Upper lobe of right lung (tissue), 1 donor: ENCODE data around the gene MYBPH. TPM values are rescaled to one million over a fixed set of nuclear protein-coding genes. Genes with fewer than 3 reads are reported as not detected.

Experiments
- ATAC-seq: fragments of 200-7000 bp; cut with Tn5 transposase; one replicate; pipeline ENCODE4 v1.9.1; 2020; ENCODE audit warnings: mild to moderate bottlenecking, moderate library complexity
- DNase-seq: peaks from one replicate; pipeline ENCODE4 v3.0.0-alpha.2; 2020
- H3K27ac ChIP-seq: fragments of 200-600 bp; one replicate; pipeline ENCODE4 v1.8.0; 2022
- H3K27me3 ChIP-seq: fragments of 200-600 bp; one replicate; pipeline ENCODE4 v1.8.0; 2022; ENCODE audit warnings: mild to moderate bottlenecking
- H3K36me3 ChIP-seq: fragments of 200-600 bp; one replicate; pipeline ENCODE4 v1.8.0; 2022
- H3K4me1 ChIP-seq: fragments of 200-600 bp; one replicate; pipeline ENCODE4 v1.8.0; 2022
- H3K4me3 ChIP-seq: fragments of 200-600 bp; one replicate; pipeline ENCODE4 v1.8.0; 2022; ENCODE audit warnings: mild to moderate bottlenecking
- H3K9me3 ChIP-seq: fragments of 200-600 bp; one replicate; pipeline ENCODE4 v1.8.0; 2022
- CTCF ChIP-seq: fragments of 200-600 bp; IDR thresholded peaks from one replicate; pipeline ENCODE4 v1.8.0; 2022; ENCODE audit warnings: antibody characterized with exemption
- intact Hi-C: fragments of 100-400 bp; cut with DNase I; formaldehyde crosslinking; loops from one replicate; pipeline ENCODE4 v1.11.0; 2022
- total RNA-seq: library from RNA; stranded (reverse); fragmentation: NEBNext Ultra II Directional; extraction: Animal tissue kit (Norgen Biotek cat#: 25700); gene quantifications from one replicate; pipeline ENCODE4 v1.2.1, GENCODE V29; 2021
- donor health status: DM: no; HTN: yes; CAD: no; lungs with severe emphysema.

Gene MYBPH
- total RNA-seq, 1 donor from 2014 or later: not detected

DNA sequence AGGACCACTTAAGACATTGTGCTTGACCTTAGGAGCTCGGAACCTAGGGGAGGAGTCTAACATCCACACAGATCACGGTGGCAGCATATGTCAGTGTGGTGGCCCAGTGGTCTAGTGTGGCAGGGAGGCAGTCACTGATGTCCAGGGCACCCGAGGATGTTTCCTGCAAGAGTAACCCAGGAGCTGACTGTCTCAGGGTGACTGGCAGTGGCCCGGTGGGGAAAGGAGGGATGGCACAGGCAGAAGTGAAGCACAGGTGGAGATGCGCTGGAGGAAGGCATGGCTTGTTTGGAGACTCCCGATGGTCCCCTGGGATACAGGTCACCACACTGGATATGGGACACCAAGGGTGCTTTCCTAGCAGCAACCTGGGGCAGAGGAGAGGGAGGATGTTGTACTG is 37.5 kb upstream of the MYBPH start:
- Histone ChIP-seq H3K27me3 (no peaks in the 10 kb centered on the region), H3K9me3 (no peaks in the 10 kb centered on the region), H3K4me3 (no peak overlapping the region), H3K4me1 (peaks cover 9% of the 10 kb centered on the region), H3K27ac (no peak overlapping the region), H3K36me3 (no peaks in the 10 kb centered on the region)
- ATAC-seq (no peak), DNase-seq (no peak)
- TF ChIP-seq CTCF: no peak
- intact Hi-C loops: no loop called here

GRCh38 chr1:203211812-203212211 is 36.2 kb upstream of the MYBPH start:
- Histone ChIP-seq H3K4me3 (no peak overlapping the region), H3K9me3 (no peaks in the 10 kb centered on the region), H3K36me3 (no peaks in the 10 kb centered on the region), H3K27ac (no peak overlapping the region), H3K27me3 (no peaks in the 10 kb centered on the region), H3K4me1 (peaks cover 9% of the 10 kb centered on the region)
- ATAC-seq (no peak), DNase-seq (no peak)
- no peak for TF ChIP-seq CTCF
- intact Hi-C loops: no loop called here

- intact Hi-C loops: no loop called here
- Histone ChIP-seq H3K36me3 (no peaks in the 10 kb centered on the region), H3K4me1 (peaks cover 5% of the 10 kb centered on the region), H3K4me3 (no peak overlapping the region), H3K27ac (no peak overlapping the region), H3K9me3 (no peaks in the 10 kb centered on the region), H3K27me3 (no peaks in the 10 kb centered on the region)
- peak; percentile 76 for ATAC-seq
- no peak for TF ChIP-seq CTCF
- no peak for DNase-seq
Observed at GRCh38 chr1:203210988-203211387, 35.4 kb upstream of the MYBPH start.

GRCh38 chr1:203210350-203210749 is 34.7 kb upstream of the MYBPH start:
- DNase-seq (no peak), ATAC-seq (no peak)
- H3K27ac ChIP-seq: no peak overlapping the region
- H3K36me3 ChIP-seq: no peaks in the 10 kb centered on the region
- no peak for TF ChIP-seq CTCF
- H3K27me3 ChIP-seq: no peaks in the 10 kb centered on the region
- no peak overlapping the region for H3K4me3 ChIP-seq
- intact Hi-C loops: no loop called here
- no peaks in the 10 kb centered on the region for H3K9me3 ChIP-seq
- no peaks in the 10 kb centered on the region for H3K4me1 ChIP-seq

DNA sequence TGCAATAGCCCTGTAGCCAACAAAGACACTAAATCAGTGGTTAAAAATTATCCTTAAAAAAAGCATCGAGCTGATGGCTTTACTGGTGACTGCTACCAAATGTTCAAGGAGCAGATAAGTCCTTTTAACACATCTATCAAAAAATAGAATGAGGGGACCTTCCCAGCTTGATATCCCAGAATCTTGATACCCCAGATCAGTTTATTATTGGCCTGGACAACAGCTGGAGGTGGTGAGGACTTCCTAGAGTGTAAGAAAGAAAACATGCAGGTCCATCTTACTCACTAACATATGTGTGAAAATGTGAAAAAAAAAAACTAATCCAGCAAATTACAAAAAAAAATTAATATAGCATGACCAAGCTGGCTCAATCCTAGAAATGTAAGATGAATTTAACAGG is 32.6 kb upstream of the MYBPH start:
- Histone ChIP-seq H3K4me1 (no peaks in the 10 kb centered on the region), H3K27ac (no peak overlapping the region), H3K9me3 (no peaks in the 10 kb centered on the region), H3K27me3 (no peaks in the 10 kb centered on the region), H3K4me3 (no peak overlapping the region), H3K36me3 (no peaks in the 10 kb centered on the region)
- DNase-seq (no peak), ATAC-seq (no peak)
- no peak for TF ChIP-seq CTCF
- intact Hi-C loops: no loop called here

DNA sequence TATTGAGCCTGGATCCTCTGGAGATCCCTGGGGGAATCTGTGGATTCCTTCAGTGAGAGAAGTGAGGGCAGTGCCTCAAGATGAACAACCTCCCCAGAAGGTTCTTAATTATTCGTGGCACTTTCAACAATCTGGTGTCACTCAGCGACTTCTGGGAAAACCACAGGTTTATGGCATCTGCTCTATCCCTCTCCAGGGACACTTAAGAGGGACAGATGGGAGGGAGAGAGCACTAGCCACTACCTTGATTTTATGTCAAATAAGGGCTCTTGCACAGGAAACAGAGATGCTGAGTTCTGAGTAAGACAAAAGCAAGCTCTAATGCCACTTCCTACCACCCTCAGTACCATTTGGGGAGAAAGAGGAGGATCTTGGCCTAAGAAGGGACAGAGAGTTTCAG is 32.1 kb upstream of the MYBPH start:
- H3K27ac ChIP-seq: no peak overlapping the region
- H3K4me1 ChIP-seq: peaks cover 4% of the 10 kb centered on the region
- H3K27me3 ChIP-seq: no peaks in the 10 kb centered on the region
- no peaks in the 10 kb centered on the region for H3K36me3 ChIP-seq
- intact Hi-C loops: no loop called here
- DNase-seq: no peak
- H3K4me3 ChIP-seq: no peak overlapping the region
- no peak for TF ChIP-seq CTCF
- ATAC-seq: no peak
- H3K9me3 ChIP-seq: no peaks in the 10 kb centered on the region
